ENCODE measurements around the gene RASAL1.

The RASAL1 gene

DNA sequence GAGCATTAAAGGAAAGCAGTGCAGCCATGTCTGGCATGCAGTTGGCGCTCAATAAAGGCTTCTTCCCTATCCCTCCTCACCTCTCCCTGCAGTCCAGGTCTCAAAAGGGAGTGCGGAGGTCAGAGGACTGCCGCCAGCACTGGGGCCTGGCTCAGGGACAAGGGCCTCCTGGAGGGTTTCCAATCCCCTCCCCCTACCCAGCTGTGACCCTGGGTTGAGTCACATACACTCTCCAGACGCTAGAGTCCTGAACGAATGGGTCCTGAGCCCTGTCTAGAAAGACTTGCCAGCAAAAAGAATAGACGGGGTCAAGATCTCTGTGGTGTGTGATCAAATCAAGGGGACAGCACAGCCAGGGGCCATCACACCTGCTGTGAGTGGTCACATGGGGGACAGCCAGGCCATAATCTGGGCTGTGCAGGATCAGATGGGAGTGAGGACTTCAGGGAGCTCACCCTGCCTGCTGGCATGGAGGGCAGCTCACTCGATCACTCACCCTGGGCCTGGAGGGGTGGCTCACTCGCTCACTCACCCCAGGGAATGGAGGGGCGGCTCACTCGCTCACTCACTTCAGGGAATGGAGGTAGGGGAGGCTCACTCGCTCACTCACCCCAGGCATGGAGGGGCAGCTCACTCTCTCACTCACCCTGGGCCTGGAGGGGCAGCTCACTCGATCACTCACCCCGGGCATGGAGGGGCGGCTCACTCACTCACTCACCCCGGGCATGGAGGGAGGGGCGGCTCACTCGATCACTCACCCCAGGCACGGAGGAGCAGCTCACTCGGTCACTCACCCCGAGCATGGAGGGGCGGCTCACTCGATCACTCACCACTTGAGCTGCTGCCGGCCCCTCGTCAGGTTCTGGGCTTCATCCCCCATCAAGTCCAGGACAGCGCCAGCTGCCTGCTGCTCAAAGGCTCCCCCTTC lies 26.8 kb upstream of the RASAL1 start:
- DNase-seq = no peak

DNA sequence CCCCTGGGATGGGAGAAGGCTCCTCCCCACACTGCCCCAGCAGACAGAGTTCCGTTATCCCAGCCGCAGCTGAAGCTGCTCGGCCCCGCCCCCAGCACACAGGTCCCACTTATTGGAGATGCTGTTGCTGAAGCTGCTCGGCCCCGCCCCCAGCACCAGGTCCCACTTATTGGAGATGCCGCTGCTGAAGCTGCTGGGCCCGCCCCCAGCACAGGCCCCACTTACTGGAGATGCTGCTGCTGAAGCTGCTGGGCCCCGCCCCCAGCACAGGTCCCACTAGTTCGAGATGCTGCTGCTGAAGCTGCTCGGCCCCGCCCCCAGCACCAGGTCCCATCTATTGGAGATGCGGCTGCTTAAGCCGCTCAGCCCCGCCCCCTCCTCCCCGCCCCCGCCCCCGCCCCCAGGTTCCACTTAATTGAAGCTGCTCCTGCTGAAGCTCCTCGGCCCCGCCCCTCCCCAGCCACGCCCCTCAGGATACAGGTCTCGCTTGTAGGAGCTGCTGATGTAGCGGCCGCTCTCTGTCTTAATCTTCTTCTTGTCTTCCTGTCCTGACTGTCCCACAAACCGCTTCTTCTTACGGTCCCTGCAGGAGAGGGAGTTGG lies 26.0 kb upstream of the RASAL1 start:
- DNase-seq = no peak

DNA sequence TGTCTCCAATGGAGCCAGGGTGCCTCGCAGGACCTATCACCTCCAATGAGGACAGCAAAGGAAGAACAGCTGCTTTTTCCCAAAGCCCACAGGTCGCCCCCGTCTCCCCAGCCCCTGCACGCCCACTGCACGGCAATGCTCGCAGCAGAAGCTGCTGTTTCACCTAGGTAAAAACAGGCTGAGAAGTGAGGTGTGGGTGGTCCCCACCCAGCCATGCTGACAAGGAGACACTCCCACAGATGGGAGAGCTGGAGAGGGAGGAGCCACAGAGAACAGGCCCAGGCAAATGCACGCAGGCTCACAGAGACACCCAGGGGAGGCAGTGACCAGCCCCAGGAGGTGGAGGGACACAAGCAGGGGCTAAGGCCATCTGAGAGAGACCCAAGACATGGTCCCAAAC lies 24.4 kb upstream of the RASAL1 start:
- no peak for DNase-seq

DNA sequence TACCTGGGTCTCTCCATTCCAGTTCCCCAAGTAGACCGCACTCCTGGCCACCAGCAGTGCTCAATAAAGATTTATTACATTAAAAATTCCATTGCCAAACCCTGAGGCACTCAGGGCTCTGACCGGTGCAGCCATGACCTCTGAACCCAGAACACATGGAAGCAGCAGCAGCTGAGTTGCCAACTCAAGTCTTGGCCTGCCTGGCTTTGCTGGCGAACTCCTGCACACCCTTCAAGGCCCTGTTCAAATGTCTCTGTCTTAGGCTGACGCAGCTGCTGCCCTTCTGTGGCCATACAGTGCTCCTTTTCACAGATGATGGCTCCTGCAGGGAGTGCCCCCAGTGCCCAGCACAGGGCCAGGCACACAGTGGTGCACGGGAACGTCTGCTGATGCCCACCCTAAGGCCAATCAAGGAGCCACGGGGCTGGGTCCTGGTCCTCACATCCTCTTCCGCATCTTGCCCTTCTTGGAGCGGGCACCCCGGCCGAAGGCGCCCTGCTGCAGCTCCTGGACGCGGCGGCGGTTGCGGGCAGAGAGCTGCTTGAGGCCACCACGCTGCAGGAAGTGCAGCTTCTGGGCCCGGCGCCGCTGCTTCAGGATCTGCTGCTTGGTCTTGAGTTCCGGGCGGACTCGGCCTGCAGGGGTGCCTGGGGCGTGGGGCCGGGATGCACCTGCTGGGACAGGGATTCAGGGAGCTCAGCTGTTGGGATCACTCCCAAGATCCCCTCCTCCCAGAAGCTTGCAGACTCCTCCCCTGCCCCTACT lies 23.1 kb upstream of the RASAL1 start:
- no peak for DNase-seq

DNA sequence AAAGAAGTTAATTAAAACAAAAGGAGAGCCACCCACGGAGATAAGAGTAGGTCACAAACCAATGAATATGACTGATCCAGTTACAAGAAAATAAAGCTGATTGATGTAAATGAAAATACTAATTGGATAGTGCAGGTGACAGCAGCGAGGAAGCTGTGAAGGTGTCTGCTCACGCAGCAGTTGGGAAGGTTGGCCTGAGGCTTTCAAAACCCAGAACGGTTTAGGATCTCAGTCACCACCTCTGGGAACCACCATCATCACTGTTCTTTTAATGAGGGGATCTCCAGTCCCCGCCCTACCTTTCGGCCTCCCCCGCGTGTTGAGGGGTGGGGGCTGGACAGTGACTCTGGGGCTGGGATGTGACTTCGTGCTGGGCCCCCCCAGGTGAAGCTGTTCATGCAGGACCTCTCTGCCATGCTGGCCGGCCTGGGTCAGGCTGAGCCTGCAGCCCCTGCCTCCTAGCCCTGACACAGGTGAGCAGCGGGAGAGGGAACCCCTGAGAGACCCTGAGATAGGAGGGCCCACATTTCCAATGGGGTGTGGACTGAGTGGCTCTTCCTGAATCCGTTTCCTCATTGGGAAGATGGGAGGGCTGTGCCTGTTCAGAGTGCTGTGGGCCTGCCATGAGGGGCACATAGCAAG lies 21.8 kb upstream of the RASAL1 start:
- DNase-seq = no peak

DNA sequence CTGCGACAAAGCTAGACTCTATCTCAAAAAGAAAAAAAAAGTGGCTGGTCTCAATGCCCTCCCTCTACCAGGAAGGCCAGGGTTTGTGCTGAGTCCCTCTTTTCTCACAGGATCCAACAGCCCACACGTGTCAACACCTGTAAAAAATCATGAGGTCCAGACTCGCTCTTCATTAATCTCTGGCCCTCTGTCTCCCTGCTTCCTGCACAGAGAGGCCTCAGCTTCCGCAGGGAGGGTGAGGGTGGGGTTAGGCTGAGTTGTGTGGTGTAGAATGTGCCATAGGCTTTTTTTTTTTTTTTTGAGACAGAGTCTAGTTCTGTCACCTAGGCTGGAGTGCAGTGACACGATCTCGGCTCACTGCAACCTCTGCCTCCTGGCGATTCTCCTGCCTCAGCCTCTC lies 20.1 kb upstream of the RASAL1 start:
- DNase-seq = no peak

- DNase-seq = no peak
Observed at GRCh38 chr12:113155060-113155459, 19.5 kb upstream of the RASAL1 start.

DNA sequence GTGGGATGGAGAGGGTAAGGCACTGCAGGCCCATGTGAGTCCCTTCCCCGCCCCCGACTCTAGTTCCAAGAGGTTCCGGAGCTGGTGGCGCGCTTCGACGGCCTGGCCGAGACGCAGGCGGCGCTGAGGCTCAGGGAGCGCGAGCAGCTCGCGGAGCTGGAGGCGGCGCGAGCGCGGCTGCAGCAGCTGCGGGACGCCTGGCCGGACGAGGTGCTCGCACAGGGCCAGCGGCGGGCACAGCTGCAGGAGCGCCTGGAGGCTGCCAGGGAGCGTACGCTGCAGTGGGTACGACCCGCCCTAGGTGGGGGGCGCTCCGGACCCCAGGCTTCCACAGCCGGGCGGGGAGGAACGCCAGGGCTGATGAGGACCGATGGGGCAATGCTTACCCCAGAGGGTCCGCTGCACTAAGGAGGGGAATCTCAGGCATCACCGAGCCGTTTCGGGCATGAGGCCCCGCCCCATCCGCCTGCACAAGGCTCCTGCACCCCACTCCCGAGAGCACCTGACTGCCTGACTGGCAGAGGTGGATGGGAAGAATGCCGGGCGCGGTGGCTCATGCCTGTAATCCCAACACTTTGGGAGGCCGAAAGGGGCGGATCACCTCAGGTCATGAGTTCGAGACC lies 18.9 kb upstream of the RASAL1 start:
- DNase-seq = no peak

- DNase-seq = peak; percentile 74
Observed at GRCh38 chr12:113152835-113153814, 17.6 kb upstream of the RASAL1 start.

- no peak for DNase-seq
Observed at GRCh38 chr12:113152196-113152834, 16.8 kb upstream of the RASAL1 start.

GRCh38 chr12:113151655-113152054 lies 16.1 kb upstream of the RASAL1 start:
- DNase-seq = no peak

- no peak for DNase-seq
Observed at GRCh38 chr12:113149361-113150150, 14.0 kb upstream of the RASAL1 start, which contains the start of gene CFAP73. TSS of gene CFAP73 (plus strand) at chr12:113149724. CDS start at chr12:113149858, 134 bp downstream.

- DNase-seq = no peak
Observed at GRCh38 chr12:113146999-113147398, 11.4 kb upstream of the RASAL1 start.

DNA sequence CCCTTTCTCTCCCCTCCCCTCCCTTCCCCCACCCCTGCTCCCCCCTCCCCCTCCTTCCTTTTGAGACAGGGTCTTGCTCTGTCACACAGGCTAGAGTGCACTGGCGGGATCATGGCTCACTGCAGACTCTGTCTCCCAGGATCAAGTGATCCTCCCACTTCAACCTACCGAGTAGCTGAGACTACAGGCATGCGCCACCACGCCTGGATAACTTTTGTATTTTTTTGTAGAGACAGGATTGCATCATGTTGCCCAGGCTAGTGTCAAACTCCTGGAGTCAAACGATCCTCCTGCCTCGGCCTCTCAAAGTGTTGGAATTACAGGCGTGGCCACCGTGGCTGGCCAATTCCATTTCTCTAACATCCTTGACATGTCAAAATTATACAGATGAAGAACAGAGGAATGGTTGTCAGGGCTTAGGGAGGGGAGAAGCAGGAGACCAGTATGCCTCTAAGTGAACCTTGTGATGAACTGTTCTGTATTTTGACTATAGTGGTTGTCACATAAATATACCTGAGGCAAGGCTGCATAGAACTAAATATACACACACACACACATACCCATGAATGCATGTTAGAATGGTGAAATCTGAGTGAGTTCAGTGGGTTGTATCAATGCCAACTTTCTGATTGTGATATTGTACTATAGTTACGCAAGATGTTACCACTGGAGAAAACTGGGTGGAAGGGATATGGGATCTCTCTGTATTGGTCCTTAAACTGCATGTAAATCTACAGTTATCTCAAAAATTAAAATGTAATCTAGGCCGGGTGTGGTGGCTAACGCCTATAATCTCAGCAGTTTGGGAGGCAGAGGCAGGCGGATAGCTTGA lies 10.4 kb upstream of the RASAL1 start:
- DNase-seq = peak; percentile 2

DNA sequence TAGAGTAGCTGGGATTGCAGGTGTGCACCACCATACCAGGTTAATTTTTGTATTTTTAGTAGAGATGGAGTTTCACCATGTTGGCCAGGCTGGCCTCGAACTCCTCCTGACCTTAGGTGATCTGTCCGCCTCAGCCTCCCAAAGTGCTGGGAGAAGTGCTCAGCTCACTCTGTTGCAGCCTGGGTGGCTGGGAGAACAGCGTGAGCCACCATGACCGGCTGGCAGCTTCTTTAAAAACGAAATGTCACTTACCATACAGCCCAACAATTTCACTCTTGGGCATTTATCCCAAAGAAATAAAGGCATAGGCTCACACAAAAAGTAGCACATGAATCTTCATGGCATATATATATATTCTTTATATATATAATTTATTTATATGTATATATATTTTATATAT lies 9.2 kb upstream of the RASAL1 start:
- DNase-seq = no peak

GRCh38 chr12:113143959-113144358 lies 8.4 kb upstream of the RASAL1 start:
- DNase-seq = no peak

DNA sequence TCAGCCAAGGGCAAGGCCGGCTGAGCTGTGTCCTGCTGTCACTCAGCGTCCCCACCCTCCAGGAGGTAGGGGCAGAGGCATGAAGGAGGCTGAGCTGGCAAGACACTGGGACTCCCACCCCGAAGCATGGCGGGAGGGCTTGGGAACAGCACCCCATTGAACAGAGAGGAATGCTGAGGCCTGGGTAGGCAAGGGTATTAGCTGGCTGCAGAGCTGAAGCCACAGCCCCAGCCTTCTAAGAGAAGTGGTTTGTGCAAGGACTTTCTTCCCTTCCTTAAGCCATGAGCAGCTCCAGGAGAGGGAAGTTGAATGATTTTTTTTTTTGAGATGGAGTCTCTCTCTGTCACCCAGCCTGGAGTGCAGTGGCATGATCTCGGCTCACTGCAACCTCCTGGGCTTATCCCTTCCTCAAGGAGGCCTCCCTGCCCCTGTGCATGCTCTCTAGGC lies 7.3 kb upstream of the RASAL1 start:
- DNase-seq = peak; percentile 47

- peak; percentile 65 for DNase-seq
Observed at GRCh38 chr12:113142173-113142885, 6.8 kb upstream of the RASAL1 start.

All from inflammatory macrophage treated with lipopolysaccharide for 4 hours (primary cell).